ENCODE data around the gene FEM1B.

FEM1B gene

DNA sequence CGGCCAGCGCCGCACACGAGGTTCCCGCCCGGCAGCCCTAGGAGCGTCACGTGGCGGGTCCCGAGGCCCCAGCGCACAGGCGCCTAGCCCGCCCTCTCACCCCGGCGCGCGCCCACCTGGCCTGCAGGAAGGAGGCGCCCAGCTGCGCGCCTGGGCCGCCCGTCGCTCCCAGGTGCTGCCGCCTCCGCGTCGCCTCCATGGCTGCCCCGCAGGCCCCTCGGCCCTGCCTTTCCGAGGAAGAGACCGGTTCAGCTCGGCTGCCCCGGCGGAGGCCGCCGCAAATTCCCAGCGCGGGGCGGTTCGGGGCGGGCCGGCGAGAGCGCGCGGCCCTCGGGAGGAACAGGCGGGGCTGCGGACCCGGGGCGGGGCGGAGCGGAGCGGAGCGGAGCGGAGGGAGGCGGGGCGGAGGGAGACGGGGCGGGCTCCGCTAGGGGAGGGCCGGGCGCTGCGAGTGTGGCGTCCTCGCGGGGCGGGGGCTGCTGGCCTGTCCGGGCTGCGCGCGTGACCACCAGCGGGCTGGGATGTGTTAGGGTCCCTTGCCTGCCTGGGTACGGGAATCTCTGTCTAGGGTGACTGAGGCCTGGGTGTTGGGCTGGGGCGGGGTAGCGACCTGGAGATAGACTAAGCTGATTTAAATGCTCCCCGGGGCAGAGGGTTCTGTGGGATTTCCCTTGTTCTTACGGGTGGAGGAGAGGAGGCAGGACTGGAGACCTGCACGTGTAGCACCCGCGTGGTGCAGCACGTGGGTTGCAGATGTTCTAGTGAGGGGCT is 48.0 kb upstream of the FEM1B start, which contains the start of gene CLN6 (continued):
- TF ChIP-seq ZNF302 (tag by site-specific recombination; IDR thresholded peaks at IDR 0.05; ENCODE audit: low read depth) (no peak), AEBP2 (tag by site-specific recombination; IDR thresholded peaks at IDR 0.05; ENCODE audit: borderline replicate concordance) (no peak), ZBTB26 (tag by site-specific recombination; optimal IDR thresholded peaks at IDR 0.05) (peak; percentile 78), ZNF449 (tag by site-specific recombination; IDR thresholded peaks at IDR 0.05) (no peak; the same call in 1 of the 2 replicates), GLIS1 (tag by site-specific recombination; IDR thresholded peaks at IDR 0.05) (no peak), RBAK (tag by site-specific recombination; IDR thresholded peaks at IDR 0.05) (no peak), ZBTB48 (tag by site-specific recombination; IDR thresholded peaks at IDR 0.05) (no peak), TRIM28 (IDR thresholded peaks at IDR 0.05; ENCODE audit: borderline replicate concordance, low read length) (no peak), KLF10 (tag by site-specific recombination; IDR thresholded peaks at IDR 0.05) (peak; percentile 78), KLF17 (tag by site-specific recombination; IDR thresholded peaks at IDR 0.05) (no peak; the same call in 1 of the 2 replicates), SALL2 (tag by site-specific recombination; IDR thresholded peaks at IDR 0.05; ENCODE audit: borderline replicate concordance) (no peak), ZNF391 (tag by site-specific recombination; IDR thresholded peaks at IDR 0.05; ENCODE audit: borderline replicate concordance, low read depth) (no peak; the same call in 1 of the 2 replicates), ZNF596 (tag by site-specific recombination; IDR thresholded peaks at IDR 0.05) (peak; percentile 50; the same call in 1 of the 2 replicates), ZNF837 (tag by site-specific recombination; IDR thresholded peaks at IDR 0.05) (no peak), ZFP69B (tag by site-specific recombination; IDR thresholded peaks at IDR 0.05) (no peak; the same call in 1 of the 2 replicates), ZSCAN16 (tag by site-specific recombination; IDR thresholded peaks at IDR 0.05) (no peak), OSR2 (tag by site-specific recombination; IDR thresholded peaks at IDR 0.05) (peak; percentile 32; the same call in 1 of the 2 replicates), ZNF513 (tag by site-specific recombination; IDR thresholded peaks at IDR 0.05) (no peak), ZNF2 (tag by site-specific recombination; IDR thresholded peaks at IDR 0.05) (peak; percentile 30; the same call in 1 of the 2 replicates), HOXD13 (CRISPR knock-in tag; IDR thresholded peaks at IDR 0.05; ENCODE audit: borderline replicate concordance) (0 out of 2 replicates have a peak, but pooled peaks have one; percentile 34), ZNF548 (tag by site-specific recombination; IDR thresholded peaks at IDR 0.05) (no peak), PRDM1 (tag by site-specific recombination; IDR thresholded peaks at IDR 0.05) (no peak), ZNF777 (tag by site-specific recombination; IDR thresholded peaks at IDR 0.05; ENCODE audit: borderline replicate concordance) (no peak; the same call in 1 of the 2 replicates), ZNF16 (tag by site-specific recombination; IDR thresholded peaks at IDR 0.05; ENCODE audit: low read depth) (no peak), ZNF433 (tag by site-specific recombination; IDR thresholded peaks at IDR 0.05; ENCODE audit: low read depth) (no peak), ZNF132 (tag by site-specific recombination; IDR thresholded peaks at IDR 0.05; ENCODE audit: borderline replicate concordance) (no peak), ZXDB (tag by site-specific recombination; IDR thresholded peaks at IDR 0.05) (peak; percentile 60; the same call in 1 of the 2 replicates), ZFHX2 (tag by site-specific recombination; conservative IDR thresholded peaks at IDR 0.05) (peak; percentile 90), ZNF140 (tag by site-specific recombination; IDR thresholded peaks at IDR 0.05) (no peak)
- TF ChIP-seq, protein P1, sequence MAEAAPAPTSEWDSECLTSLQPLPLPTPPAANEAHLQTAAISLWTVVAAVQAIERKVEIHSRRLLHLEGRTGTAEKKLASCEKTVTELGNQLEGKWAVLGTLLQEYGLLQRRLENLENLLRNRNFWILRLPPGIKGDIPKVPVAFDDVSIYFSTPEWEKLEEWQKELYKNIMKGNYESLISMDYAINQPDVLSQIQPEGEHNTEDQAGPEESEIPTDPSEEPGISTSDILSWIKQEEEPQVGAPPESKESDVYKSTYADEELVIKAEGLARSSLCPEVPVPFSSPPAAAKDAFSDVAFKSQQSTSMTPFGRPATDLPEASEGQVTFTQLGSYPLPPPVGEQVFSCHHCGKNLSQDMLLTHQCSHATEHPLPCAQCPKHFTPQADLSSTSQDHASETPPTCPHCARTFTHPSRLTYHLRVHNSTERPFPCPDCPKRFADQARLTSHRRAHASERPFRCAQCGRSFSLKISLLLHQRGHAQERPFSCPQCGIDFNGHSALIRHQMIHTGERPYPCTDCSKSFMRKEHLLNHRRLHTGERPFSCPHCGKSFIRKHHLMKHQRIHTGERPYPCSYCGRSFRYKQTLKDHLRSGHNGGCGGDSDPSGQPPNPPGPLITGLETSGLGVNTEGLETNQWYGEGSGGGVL (tag by site-specific recombination; IDR thresholded peaks at IDR 0.05) = no peak; the same call in none of the 2 replicates
